HCT116 (cell line): ENCODE data around the gene PLK5. TPM values are rescaled to one million over a fixed set of nuclear protein-coding genes. Genes with fewer than 3 reads are reported as not detected.
"Not testable (repeated sequence)": the region's sequence is repeated elsewhere in the genome, so short reads cannot be mapped to it uniquely, and the experiment has no call there.

Experiments
- ATAC-seq: fragments of 200-7000 bp; cut with Tn5 transposase; 2 replicates; pipeline ENCODE4 v1.9.1; 2020; ENCODE audit warnings: mild to moderate bottlenecking, moderate library complexity
- BruUV-seq: library from RNA; stranded (reverse); fragments of 400-500 nt; replicated peaks from 2 replicates; lab custom pipeline; 2021; lab: Mats Ljungman, UMichigan
- CTCF ChIA-PET: fragments of 300-600 bp; sonication (Branson Sonifier 250); formaldehyde crosslinking; loops from one replicate; lab custom pipeline; 2021; ENCODE audit warnings: antibody characterized with exemption; lab: Charles Lee
- POLR2A ChIA-PET: fragments of 300-600, 350-600 bp; sonication (Branson Sonifier 250); formaldehyde crosslinking; loops from one replicate; lab custom pipeline; 2021; ENCODE audit warnings: antibody characterized with exemption; lab: Charles Lee
- RAD21 ChIA-PET, 2 experiments: fragments of 300-600 bp; sonication (Branson Sonifier 250); formaldehyde crosslinking; loops; one replicate each; lab custom pipeline; 2023; ENCODE audit warnings: low total read pairs in 2 of 2; ENCODE audit not compliant: uncharacterized antibody in 2 of 2, unreplicated experiment in 2 of 2, low non-redundant PET in 1 of 2; lab: Charles Lee
- DNase-seq: peaks from one replicate; pipeline ENCODE4 v3.0.0-alpha.2; 2010; ENCODE audit warnings: low read depth, low spot score
- H2AFZ ChIP-seq: fragments of 200-600 bp; shearing (Covaris generic), sonication (generic); 2 replicates; pipeline ENCODE4 v1.6.1; 2017; ENCODE audit warnings: low read depth, mixed run types, mixed read lengths, antibody characterized with exemption, low read length; ENCODE audit not compliant: poor library complexity, severe bottlenecking
- H3K27ac ChIP-seq: 2 replicates; pipeline ENCODE4 v1.5.1; 2012; ENCODE audit warnings: low read depth, low read length
- H3K27me3 ChIP-seq: fragments of 200-600 bp; sonication (generic); 2 replicates; pipeline ENCODE4 v1.6.1; 2016; ENCODE audit warnings: mixed run types, low read length, mixed read lengths; ENCODE audit not compliant: insufficient read depth
- H3K36me3 ChIP-seq, 2 experiments: fragments of 200-500 bp in 1 of 2; fragments of 200-600 bp in 1 of 2; sonication (Bioruptor generic) in 1 of 2; sonication (generic) in 1 of 2; 2 replicates each; pipeline versions ENCODE4 v1.5.1 to v1.6.1; 2014 to 2016; ENCODE audit warnings: low read length in 2 of 2, inconsistent platforms in 1 of 2, mixed read lengths in 1 of 2, mixed run types in 1 of 2; ENCODE audit not compliant: insufficient read depth in 2 of 2, control insufficient read depth in 1 of 2
- H3K4me1 ChIP-seq, 2 experiments: fragments of 200-600 bp in 1 of 2; sonication (generic) in 1 of 2; 2 replicates each; pipeline versions ENCODE4 v1.5.1 to v1.6.1; 2012 to 2017; ENCODE audit warnings: low read length in 2 of 2, inconsistent platforms in 1 of 2, mild to moderate bottlenecking in 1 of 2, mixed read lengths in 1 of 2, mixed run types in 1 of 2, moderate library complexity in 1 of 2; ENCODE audit not compliant: insufficient read depth in 2 of 2, control insufficient read depth in 1 of 2
- H3K4me2 ChIP-seq: fragments of 200-600 bp; sonication (generic); 2 replicates; pipeline ENCODE4 v1.6.1; 2017; ENCODE audit warnings: mixed run types, low read length, mixed read lengths
- H3K4me3 ChIP-seq, 2 experiments: fragments of 200-600 bp in 1 of 2; sonication (generic) in 1 of 2; replicated peaks in 1 of 2; 2 replicates each; pipeline ENCODE4 v1.5.1; 2011 to 2016; ENCODE audit warnings: low read length in 2 of 2, control low read depth in 1 of 2, low read depth in 1 of 2, mild to moderate bottlenecking in 1 of 2, mixed read lengths in 1 of 2, mixed run types in 1 of 2
- H3K79me2 ChIP-seq: fragments of 200-600 bp; sonication (generic); 2 replicates; pipeline ENCODE4 v1.6.1; 2017; ENCODE audit warnings: mild to moderate bottlenecking, mixed run types, low read length, moderate library complexity, mixed read lengths; ENCODE audit not compliant: insufficient read depth
- H3K9ac ChIP-seq: fragments of 200-600 bp; sonication (generic); 2 replicates; pipeline ENCODE4 v1.6.1; 2016; ENCODE audit warnings: low read length, mixed read lengths
- H3K9me2 ChIP-seq: fragments of 200-600 bp; sonication (generic), shearing (Covaris generic); 2 replicates; pipeline ENCODE4 v1.6.1; 2017; ENCODE audit warnings: mixed run types, mild to moderate bottlenecking, moderate library complexity; ENCODE audit not compliant: insufficient read depth
- H3K9me3 ChIP-seq, 2 experiments: fragments of 200-500 bp in 1 of 2; fragments of 200-600 bp in 1 of 2; sonication (Bioruptor generic) in 1 of 2; sonication (generic) in 1 of 2; 2 replicates each; pipeline ENCODE4 v1.6.1; 2014 to 2017; ENCODE audit warnings: low read length in 2 of 2, mixed read lengths in 2 of 2, inconsistent platforms in 1 of 2, low read depth in 1 of 2, mild to moderate bottlenecking in 1 of 2, mixed run types in 1 of 2, moderate library complexity in 1 of 2; ENCODE audit not compliant: control insufficient read depth in 1 of 2, insufficient read depth in 1 of 2
- H4K20me1 ChIP-seq: fragments of 200-600 bp; sonication (generic), shearing (Covaris generic); 2 replicates; pipeline ENCODE4 v1.6.1; 2017; ENCODE audit warnings: mixed run types, mild to moderate bottlenecking, moderate library complexity; ENCODE audit not compliant: insufficient read depth
- CBX3 ChIP-seq: IDR thresholded peaks from 2 replicates; pipeline ENCODE4 v1.6.1; 2012; ENCODE audit warnings: low read depth
- POLR2A ChIP-seq: IDR thresholded peaks from 2 replicates; pipeline ENCODE4 v1.7.0; 2011; ENCODE audit warnings: borderline replicate concordance; ENCODE audit not compliant: insufficient read depth, insufficient read length; ENCODE audit errors: extremely low read depth
- POLR2AphosphoS5 ChIP-seq: IDR thresholded peaks from 2 replicates; pipeline ENCODE4 v1.6.1; 2011; ENCODE audit warnings: mild to moderate bottlenecking, low read depth, low read length, moderate library complexity
- REST ChIP-seq: IDR thresholded peaks from 2 replicates; pipeline ENCODE4 v1.6.1; 2012; ENCODE audit warnings: low read depth
- SIN3A ChIP-seq: IDR thresholded peaks from 2 replicates; pipeline ENCODE4 v1.6.1; 2012; ENCODE audit warnings: low read depth
- YY1 ChIP-seq: IDR thresholded peaks from 2 replicates; pipeline ENCODE4 v1.6.1; 2011; ENCODE audit warnings: low read length, low read depth, moderate library complexity, mild to moderate bottlenecking; ENCODE audit not compliant: insufficient replicate concordance; ENCODE audit errors: extremely low read depth
- intact Hi-C: fragments of 100-400 bp; cut with micrococcal nuclease; formaldehyde crosslinking; loops from 2 replicates; pipeline ENCODE4 v1.10.0; 2022
- total RNA-seq: library from RNA; stranded (reverse); gene quantifications from one replicate; pipeline ENCODE4 v1.2.1, GENCODE V29; 2021; ENCODE audit not compliant: unreplicated experiment

PLK5 gene
- total RNA-seq, 1 experiment from 2014 or later: not detected

- H3K9me3 ChIP-seq: no peaks in the 10 kb centered on the region
- ATAC-seq: no peak
- H3K4me3 ChIP-seq: no peak overlapping the region
- no TSS peak for BruUV-seq
- no peaks in the 10 kb centered on the region for H3K79me2 ChIP-seq
- ChIA-PET POLR2A (no interaction called here), RAD21 (no interaction called here), CTCF (no interaction called here)
- no peak overlapping the region for H3K9ac ChIP-seq
- intact Hi-C loops: no loop called here
- H3K4me2 ChIP-seq: no peak overlapping the region
- TF ChIP-seq POLR2AphosphoS5: no peak
- TF ChIP-seq REST: no peak
- no peak for TF ChIP-seq POLR2A
- no peak for TF ChIP-seq SIN3A
- no peak for TF ChIP-seq YY1
- TF ChIP-seq CBX3: no peak
- no peaks in the 10 kb centered on the region for H3K27me3 ChIP-seq
- no peaks in the 10 kb centered on the region for H3K36me3 ChIP-seq
- no peaks in the 10 kb centered on the region for H4K20me1 ChIP-seq
- no peak overlapping the region for H2AFZ ChIP-seq
- no peaks in the 10 kb centered on the region for H3K9me2 ChIP-seq
- no peaks in the 10 kb centered on the region for H3K4me1 ChIP-seq
- DNase-seq: no peak
- H3K27ac ChIP-seq: no peak overlapping the region
These were observed 5.5 kb downstream of the PLK5 start for GRCh38 chr19:1529430-1529816.

GRCh38 chr19:1530856-1531255 is 7.0 kb downstream of the PLK5 start:
- H3K27ac ChIP-seq, H3K36me3 ChIP-seq, H4K20me1 ChIP-seq, H3K9me3 ChIP-seq, intact Hi-C loops, H3K27me3 ChIP-seq, H3K79me2 ChIP-seq, RAD21 ChIA-PET, H3K9me2 ChIP-seq, POLR2A ChIA-PET, H3K4me2 ChIP-seq, H3K4me3 ChIP-seq, CTCF ChIA-PET, H3K4me1 ChIP-seq, ATAC-seq, DNase-seq, H2AFZ ChIP-seq, BruUV-seq, H3K9ac ChIP-seq: not testable (repeated sequence)
